Ovary (tissue), 3 donors: Measurements from ENCODE around the gene ZBTB39.

ENCODE experiments used
- CTCF ChIP-seq, 3 donors: fragments of 450-650 bp in 2 of 3; fragments of 200-600 bp in 1 of 3; IDR thresholded peaks; one replicate each; pipeline versions ENCODE4 v1.5.1 to v1.8.0; 2016 to 2022; ENCODE audit warnings: antibody characterized with exemption in 3 of 3, mild to moderate bottlenecking in 1 of 3
- EP300 ChIP-seq: sonication (generic); formaldehyde crosslinking; IDR thresholded peaks from one replicate; pipeline ENCODE4 v1.6.1; 2017; ENCODE audit warnings: antibody characterized with exemption
- POLR2A ChIP-seq: fragments of 450-650 bp; IDR thresholded peaks from one replicate; pipeline ENCODE4 v1.6.1; 2017; ENCODE audit warnings: antibody characterized with exemption, mild to moderate bottlenecking, moderate library complexity
- donor health status: DM: no; HTN: no; CAD: no.

GRCh38 chr12:57055824-57056223 is 49.5 kb upstream of the ZBTB39 start:
- no peak for TF ChIP-seq POLR2A
- no peak for TF ChIP-seq EP300
- TF ChIP-seq CTCF (IDR thresholded peaks at IDR 0.05) = no peak
